ENCODE data around the gene ATP23.

The ATP23 gene

DNA sequence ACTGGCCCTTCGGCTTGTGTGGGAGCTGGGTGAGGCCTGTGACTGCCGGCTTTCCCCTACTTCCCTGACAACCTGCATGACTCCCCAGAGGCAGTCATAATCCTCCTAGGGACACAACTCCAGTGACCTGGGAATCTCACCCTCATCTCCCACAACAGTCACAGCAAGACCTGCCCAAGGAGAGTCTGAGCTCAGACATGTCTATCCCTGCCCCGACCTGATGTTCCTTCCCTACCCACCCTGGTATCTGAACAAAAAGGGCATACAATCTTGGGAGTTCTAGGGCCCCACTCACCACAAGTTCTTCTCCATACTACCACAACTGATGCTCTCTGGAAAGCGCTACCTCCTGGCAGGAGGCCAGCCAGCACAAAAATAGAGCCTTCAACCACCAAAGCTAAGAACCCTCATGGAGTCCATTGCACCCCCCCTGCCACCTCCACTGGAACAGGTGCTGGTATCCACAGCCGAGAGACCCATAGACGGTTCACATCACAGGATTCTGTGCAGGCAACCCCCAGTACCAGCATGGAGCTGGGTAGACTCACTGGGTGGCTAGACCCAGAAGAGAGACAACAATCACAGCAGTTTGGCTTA, 16.8 kb downstream of the ATP23 start:
- no peak for DNase-seq (ENCODE audit: low read depth, low spot score)
- H3K4me3 ChIP-seq (ENCODE audit: low read length) = no peak overlapping the region

DNA sequence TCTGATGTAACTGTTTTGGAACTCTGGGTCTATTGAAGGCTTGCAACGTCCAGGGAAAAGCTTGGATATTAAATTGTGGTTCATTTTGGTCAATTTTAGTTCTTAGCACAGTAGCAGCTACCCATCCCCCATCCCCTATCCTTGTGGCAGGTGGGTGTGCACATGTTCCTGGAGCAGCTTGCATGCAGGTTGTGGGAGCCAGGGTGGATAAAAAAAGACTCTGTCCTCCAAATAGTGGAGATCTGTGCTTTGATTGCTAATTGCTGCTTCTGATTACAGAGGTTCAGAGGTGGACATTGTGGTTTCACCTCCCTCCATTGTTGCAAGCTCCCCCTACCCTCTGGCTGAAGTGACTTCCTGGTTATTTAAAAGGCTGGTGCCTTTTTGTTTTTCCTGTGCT, 23.1 kb downstream of the ATP23 start:
- H3K4me3 ChIP-seq (ENCODE audit: low read length) = no peak overlapping the region

DNA sequence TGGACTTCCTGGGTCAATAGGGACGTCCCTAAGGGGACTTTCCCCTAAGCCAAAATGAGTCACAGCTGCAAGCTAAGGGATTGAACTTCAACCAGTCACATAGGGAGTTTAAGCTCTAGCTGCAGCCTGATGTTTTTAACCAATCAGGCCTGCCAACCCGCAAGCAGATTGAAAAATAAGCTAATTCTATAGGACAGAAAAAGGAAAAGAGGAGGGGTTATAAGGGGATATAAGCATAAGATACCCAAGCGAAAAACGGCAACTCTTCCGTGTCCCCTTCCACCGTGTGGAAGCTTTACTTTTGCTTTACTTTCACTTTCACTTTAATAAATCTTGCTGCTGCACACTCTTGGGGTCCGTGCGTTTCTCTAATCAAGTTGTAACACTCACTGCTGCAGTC, 24.4 kb downstream of the ATP23 start:
- DNase-seq (ENCODE audit: low read depth, low spot score) = no peak

More for the DNA sequence above, 23.1 kb downstream of the ATP23 start:
- DNase-seq (ENCODE audit: low read depth, low spot score) = no peak

DNA sequence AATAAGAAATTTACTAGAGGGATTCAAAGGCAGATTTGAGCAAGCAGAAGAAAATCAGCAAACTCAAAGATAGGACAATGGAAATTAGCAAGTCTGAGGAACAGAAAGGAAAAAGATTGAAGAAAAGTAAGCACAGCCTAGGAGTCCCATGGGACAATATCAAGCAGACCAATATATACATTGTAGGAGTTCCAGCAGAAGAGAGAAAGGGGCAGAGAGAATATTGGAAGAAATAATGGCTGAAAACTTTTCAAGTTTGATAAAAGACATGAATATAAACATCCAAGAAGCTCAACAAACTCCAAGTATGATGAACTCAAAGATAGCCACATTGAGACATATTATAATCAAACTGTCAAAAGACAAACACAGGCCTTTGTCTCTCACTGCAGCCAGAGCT, 25.2 kb downstream of the ATP23 start:
- DNase-seq (ENCODE audit: low read depth, low spot score) = no peak
- H3K4me3 ChIP-seq (ENCODE audit: low read length) = no peak overlapping the region

More for the DNA sequence above, 24.4 kb downstream of the ATP23 start:
- H3K4me3 ChIP-seq (ENCODE audit: low read length) = no peak overlapping the region

DNA sequence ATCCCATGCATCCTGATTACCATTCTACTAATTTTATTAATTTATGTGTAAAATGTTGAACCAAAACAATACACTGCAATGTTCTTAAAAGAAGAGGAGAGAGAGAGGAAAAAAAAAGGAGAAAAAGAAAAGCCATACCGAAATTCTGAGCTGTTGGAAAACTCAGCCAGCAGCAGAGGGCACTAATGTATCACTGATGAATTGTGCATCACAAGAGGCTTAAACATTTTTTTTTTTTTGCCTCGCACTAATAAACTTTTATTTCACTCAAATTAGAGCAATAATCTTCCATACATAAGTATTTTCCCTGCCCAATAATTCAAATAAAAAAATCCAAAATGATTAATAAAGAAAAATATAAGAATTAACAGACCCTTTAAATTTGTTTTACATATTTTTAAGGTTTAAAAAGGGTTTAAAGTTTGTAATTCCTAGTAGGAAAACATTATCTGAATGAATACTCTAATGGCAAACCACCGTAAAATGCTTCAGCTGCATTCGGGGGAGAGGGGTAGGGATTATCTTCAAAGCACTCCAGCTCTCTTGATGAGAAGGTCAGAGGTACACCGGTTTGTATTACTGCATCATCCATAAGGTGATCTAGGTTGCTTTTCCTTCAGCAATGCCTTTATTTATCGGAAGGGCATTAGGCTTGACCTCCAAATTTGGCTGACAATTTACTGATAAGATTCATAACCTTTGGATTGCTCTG, 41.9 kb downstream of the ATP23 start:
- peak; percentile 48 for DNase-seq (ENCODE audit: low read depth, low spot score)
- no peak overlapping the region for H3K4me3 ChIP-seq (ENCODE audit: low read length)

DNA sequence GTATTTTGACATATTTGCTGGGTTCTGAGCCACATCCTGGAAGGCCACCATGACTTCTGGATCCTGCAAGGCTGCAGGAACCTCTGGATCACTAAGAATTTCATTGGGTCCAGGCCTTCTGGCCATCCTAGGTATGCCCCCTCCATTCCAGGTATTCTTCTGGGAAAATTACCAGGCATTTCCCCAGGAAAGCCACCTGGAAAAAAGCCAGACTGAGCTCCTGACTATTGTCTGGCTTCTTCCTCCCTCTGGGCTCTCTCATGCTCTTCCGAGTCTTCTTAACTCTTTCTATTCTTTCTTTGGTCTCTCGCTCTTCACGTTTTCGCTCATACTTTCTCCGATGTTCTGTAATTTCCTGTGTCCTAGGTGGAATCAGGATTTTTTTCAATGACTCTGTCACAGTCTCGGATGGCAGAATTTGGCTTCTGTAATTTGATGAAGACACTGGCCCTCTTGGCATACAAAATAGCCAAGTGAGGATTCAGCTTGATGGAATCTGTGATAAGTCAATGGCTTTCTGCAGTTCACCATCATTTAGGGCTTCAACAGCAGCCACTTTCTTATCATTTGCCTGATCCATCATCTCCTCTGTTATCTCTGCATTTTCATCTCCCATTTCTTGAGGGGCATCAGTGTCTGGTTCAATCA, 42.6 kb downstream of the ATP23 start:
- no peak for DNase-seq (ENCODE audit: low read depth, low spot score)
- no peak overlapping the region for H3K4me3 ChIP-seq (ENCODE audit: low read length)

DNA sequence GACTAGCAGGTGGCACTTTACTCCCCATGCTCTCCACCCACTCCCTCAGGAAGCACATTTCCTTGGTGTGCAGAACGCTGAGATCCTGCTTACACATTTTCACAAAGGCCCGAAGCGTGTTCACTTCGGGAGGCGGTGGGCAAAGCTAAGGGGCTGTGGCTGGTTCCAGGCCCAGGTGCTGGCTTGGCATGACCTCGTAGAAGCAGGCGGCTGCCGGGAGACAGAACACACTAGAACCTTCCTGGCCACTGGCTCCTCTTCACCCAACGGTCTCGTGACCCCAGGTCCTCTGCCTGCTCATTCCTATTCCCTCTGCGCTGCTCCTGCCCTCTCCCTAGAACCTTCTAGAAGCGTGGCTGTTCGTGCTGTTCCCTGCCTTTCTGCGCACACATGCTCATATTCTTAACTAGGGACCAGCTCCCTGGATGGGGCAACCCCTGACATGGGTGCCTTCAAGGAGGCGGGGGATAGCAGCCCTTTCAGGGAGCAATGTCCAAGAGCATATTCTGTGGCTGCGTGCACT, 43.3 kb downstream of the ATP23 start:
- no peak overlapping the region for H3K4me3 ChIP-seq (ENCODE audit: low read length)
- DNase-seq (ENCODE audit: low read depth, low spot score) = no peak

DNA sequence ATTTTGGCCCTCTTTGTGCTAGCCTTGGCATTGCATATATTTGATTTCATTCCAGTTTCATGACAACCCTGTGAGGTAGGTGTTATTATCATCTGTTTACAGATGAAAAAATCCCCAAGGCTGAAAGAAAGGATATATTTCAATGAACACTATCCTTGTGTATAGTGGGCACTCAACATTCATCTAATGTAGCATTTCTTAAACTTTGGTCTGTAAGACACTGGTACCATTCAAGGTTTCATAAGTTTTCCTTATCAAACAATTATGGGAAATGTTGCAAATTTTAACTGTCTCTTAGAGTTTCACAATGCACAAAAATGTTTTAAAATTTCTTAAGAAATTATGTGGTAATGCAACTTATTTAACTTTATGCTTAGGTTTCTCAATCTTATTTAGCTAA, 44.3 kb downstream of the ATP23 start:
- no peak overlapping the region for H3K4me3 ChIP-seq (ENCODE audit: low read length)
- no peak for DNase-seq (ENCODE audit: low read depth, low spot score)

DNA sequence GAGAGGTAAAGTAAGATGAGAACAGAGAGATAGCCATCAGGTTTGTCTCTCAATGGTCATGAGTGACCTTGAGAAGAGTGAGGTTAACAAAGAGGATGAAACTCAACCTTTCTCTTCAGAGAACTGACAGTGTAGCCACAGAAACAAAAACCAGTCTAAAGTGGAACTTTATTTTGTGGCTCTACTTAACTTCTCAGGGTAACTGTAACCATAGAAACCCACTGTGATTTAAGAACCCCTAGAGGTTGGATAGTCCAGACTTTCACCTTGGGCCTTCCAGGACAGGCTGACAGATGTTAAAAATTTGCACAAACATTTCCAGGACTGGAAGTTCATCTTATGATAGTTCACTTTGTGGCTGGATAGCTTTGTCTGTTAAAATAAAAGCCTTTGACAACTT, 48.5 kb downstream of the ATP23 start:
- DNase-seq (ENCODE audit: low read depth, low spot score) = no peak
- no peak overlapping the region for H3K4me3 ChIP-seq (ENCODE audit: low read length)

DNA sequence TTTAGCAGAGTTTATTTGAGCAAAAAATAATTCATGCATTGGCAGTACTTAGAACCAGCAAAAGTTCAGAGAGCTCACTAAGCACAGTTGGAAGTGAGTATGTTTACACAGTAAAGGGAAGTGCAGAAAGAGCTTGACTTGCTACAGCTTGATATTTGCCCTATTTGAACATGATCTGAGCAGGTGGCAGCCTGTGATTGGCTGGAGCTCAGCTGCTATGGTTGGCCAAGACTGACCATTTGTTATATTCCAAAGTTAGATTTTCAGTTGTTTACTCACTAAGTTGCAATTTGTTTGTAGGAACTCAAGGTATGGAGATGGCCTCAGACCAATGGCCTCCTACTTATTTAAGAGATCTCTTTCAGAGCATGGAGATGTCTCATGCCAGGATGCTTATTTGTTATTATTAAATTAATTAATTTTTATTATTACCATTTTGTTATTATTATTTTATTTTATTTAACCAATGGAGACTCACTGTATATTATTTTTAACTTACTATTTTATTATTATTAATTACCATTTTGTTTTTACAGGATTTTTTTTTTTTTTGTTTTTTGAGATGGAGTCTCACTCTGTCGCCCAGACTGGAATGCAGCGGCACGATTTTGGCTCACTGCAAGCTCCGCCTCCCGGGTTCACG, 49.0 kb downstream of the ATP23 start:
- no peak overlapping the region for H3K4me3 ChIP-seq (ENCODE audit: low read length)
- DNase-seq (ENCODE audit: low read depth, low spot score) = no peak

DNA sequence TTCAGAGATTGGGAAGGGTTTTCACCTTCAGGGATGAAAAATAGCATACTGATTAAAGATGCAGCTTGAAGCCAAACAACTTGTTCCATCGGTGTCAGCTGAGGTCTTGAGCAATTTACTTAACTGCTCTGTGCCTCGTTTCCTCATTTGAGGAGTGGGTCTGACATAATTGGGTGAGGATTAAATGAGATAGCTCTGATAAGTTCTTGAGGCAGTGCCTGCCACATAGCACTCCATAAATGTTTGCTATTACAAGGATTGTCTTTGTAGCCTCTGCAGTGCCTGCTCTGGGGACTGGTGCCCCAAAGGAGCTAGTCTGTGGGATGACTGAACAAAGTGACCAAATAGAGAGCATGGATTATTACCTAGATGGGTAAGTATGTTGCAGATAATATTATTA, 50.6 kb downstream of the ATP23 start:
- no peak for DNase-seq (ENCODE audit: low read depth, low spot score)

DNA sequence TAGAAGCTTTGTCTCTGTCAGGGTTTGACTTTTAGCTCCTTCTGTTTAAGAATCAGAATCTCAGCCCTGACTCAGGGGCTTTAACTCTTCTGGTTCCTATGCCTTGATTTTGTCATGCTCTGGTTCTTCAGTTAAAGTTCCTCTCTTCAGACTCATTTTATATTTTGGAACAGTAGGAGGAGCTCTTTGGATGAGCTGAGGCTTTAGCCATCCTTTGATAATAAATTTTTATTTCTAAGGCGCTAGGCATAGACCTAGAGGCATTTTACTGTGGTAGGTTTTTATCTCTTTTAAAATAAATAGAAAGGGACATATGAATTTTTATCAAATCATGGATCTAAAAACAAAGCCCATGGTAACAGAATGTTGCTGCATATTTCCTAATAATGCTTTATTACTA, 51.7 kb downstream of the ATP23 start:
- H3K4me3 ChIP-seq (ENCODE audit: low read length) = no peak overlapping the region
- DNase-seq (ENCODE audit: low read depth, low spot score) = no peak

More for the DNA sequence above, 50.6 kb downstream of the ATP23 start:
- no peak overlapping the region for H3K4me3 ChIP-seq (ENCODE audit: low read length)

DNA sequence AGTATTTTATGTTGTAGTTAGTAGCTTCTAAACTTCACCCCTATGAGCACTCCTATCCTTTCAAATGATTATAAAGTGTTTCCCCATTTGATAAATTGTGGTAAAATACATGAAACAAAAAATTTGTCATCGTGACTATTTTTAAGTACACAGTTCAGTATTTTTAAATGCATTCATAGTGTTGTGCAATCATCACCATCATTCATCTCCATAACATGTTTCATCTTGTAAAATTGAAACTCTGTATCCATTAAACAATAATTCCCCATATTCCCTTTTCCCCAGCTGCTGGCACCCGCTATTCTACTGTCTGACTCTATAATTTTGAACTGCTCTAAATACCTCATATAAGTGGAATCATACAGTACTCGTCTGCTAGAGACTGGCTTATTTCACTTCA, 52.5 kb downstream of the ATP23 start:
- no peak for DNase-seq (ENCODE audit: low read depth, low spot score)
- no peak overlapping the region for H3K4me3 ChIP-seq (ENCODE audit: low read length)

DNA sequence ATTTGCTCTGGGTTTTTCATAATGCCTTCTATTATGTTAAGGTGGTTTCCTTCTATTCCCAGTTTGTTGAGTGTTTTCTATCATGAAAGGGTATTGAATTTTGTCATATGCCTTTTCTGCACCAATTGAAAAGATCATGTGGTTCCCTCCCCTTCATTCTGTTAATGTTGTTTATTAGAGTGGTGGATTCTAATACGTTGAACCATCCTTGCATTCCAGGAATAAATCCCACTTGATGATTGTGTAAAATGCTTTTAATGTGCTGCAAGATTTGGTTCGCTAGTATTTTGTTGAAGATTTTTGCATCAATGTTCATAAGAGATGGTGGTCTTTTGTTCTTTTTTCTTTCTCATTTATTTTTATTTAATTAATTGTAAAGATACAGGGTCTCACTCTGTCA, 55.2 kb downstream of the ATP23 start:
- H3K4me3 ChIP-seq (ENCODE audit: low read length) = no peak overlapping the region
- no peak for DNase-seq (ENCODE audit: low read depth, low spot score)

DNA sequence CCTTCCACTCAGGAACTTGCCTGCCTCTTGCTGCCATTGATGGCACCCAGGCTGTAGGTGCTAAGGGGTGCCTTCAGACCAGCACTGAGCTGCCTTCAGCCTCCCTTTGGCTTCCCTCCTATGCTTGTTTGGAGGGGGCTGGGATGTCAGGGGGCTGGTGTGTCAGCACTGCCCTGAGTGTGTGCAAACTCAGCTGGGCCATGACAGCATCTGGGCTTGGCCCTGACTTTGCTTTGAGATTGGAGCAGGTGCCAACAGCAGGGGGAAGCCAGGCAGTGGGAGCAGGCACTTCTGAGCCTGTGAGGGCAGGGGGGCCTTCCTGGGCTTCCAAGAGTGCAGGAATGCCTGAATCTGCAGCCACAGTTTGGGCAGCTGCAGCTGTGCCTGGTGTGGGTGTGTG, 56.9 kb downstream of the ATP23 start:
- H3K4me3 ChIP-seq (ENCODE audit: low read length) = no peak overlapping the region
- no peak for DNase-seq (ENCODE audit: low read depth, low spot score)

DNA sequence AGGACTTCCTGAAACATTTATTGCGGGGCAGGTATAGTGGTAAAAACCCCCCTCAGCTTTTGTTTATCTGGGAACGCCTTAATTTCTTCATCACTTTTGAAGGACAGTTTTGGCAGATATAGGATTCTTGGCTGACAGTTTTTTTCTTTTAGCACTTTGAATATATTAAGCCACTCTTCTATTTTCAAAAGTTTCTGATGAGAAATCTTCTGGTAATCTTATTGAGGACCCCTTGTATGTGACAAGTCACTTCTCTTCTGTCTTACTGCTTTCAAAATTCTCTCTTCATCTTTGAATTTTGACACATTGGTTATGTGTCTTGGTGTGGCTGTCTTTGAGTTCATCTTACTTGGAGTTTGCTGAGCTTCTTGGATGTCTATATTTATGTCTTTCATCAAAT, 59.1 kb downstream of the ATP23 start:
- DNase-seq (ENCODE audit: low read depth, low spot score) = no peak
- H3K4me3 ChIP-seq (ENCODE audit: low read length) = no peak overlapping the region

DNA sequence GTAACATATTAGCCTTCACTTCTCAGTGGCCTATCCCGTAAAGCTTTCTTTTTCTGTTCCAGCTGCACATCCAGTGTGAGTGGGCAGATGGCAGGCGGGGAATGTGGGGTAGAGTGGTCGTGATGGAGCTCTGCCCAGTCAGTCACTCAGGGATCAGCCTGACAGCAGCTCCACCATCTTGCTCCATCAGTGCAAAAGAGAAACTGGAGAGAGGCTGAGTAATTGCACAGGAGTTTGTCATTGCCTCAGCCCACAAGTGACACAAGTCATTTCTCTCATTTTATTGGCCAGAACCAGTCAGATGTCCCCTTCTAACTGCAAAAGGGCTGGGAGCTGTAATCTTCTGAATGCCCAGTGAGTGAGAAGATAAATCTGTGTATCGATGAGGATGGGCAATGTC, 66.5 kb downstream of the ATP23 start:
- H3K4me3 ChIP-seq (ENCODE audit: low read length) = no peak overlapping the region
- DNase-seq (ENCODE audit: low read depth, low spot score) = no peak

DNA sequence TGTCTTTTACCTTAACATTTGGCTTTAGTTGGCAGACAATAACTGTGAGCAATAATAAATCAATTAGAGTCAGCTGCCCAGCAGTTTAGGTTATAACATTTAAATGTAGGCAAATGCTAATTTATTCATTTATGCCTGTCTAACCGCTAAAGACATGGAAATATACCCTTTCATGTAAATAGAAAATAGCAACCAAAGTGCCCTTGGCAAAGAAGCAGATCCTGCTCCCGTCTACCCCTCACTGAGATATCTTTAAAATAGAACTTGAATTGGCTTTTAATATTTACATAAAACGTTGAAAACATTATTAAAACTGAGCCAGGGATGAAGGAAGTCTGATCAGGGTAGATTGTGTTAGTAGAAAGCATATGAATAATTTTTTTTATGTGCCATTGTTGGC, 67.3 kb downstream of the ATP23 start:
- H3K4me3 ChIP-seq (ENCODE audit: low read length) = no peak overlapping the region
- DNase-seq (ENCODE audit: low read depth, low spot score) = no peak

All from Jurkat, Clone E6-1 (cell line).